Brain pericyte (primary cell): ENCODE data around the gene PTPRN2.
"Not testable (repeated sequence)": the region's sequence is repeated elsewhere in the genome, so short reads cannot be mapped to it uniquely, and the experiment has no call there.

Experiments
- DNase-seq: peaks from one replicate; pipeline ENCODE4 v3.0.0-alpha.2; 2012; ENCODE audit warnings: low read depth, low spot score

The PTPRN2 gene

DNA sequence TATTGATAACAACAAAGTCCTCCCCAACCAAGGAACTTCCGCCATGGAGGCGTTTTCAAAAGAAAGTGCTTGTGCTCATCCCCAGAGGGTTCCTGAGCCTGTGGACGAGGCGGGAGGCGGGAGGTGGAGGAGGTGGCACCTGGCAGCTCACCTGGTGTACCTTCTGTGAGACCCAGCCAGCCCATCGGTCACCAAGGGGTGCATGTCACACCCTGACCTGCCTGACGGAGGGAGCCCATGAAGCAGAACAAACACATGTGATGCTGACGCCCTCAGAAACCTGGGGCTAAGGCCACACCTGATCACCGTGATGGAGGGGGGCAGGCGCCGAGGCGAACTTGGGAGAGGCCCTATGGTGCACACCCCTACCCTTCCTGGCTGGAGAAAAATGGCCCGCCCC lies 792.0 kb downstream of the PTPRN2 start:
- DNase-seq, result no peak

DNA sequence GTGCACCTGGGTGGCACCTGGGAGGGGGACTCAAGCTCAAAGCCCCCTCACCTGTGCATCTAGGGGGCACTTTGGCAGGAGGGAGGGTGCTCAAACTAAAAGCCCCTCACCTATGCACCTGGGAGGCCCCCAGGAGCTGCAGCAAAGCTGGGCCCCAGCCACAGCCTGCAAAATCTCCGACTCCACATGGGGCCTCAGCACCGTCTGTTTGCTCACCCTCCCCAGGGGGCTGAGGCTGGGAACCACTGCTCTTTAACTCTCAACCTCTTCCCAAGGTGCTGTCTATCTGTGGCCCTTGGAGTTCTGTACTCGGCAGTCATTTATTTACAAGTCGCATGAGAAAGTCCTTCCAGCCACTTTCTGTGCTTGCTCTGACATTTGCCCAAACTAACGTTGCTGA lies 792.4 kb downstream of the PTPRN2 start:
- DNase-seq, result no peak

DNA sequence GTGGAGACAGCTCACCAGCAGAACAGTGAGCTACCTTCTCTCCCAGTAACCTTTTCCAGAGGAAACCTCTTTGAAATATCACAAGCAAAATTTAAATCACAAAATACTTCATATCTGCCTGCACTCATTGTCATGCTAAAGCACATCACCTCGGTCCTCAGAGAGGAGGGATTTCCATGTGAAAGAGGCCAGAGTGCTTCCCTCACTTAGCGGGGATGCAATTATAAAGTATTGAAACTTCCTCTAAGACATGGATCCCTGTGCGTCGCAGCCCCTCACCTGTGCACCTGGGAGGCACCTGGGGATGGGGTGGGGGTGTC lies 792.9 kb downstream of the PTPRN2 start:
- DNase-seq, result no peak

DNA sequence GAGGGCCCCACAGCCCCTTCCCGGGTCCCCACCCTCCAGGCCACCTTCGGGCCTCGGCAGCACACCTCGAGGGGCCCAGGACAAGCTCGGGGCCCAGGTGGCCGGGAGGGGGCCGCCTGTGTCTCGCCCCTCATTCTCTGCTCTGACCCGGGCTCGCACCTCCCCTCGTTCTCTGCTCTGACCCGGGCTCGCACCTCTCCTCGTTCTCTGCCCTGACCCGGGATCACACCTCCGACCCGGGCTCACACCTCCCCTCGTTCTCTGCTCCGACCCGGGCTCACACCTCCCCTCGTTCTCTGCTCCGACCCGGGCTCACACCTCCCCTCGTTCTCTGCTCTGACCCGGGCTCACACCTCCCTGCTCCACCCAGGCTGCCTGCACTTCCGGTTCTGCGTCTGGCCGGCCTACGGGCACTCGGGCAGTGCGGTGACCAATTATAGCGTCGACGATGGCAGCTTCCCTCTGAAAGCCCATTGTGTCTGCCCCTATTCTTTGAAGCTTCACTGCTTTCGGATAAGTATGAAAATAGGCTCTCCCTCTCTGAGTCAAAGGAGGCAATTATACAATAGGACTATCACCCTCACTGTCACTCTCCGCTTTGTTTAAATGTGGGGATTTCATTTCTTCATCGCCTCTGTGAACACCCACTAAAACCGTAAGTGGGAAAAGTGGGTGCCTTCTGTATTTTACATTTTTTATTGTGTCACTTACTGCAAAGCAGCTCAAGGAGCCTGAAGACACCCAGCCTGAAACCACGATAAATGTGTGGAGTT lies 793.5 kb downstream of the PTPRN2 start:
- DNase-seq, result no peak

DNA sequence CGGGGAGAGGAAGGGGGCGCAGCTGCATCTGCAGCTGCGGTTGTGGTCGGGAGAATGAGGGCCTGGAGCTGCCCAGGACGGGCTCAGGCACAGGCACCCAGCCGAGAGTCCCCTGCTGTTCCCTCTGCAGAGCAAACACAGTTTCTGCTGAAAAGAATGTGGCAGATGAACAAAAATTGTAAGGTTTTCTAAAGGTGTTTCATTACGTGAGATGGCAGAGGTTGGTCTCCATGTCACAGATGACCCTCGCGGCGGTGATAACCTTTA lies 794.6 kb downstream of the PTPRN2 start:
- DNase-seq, result no peak

DNA sequence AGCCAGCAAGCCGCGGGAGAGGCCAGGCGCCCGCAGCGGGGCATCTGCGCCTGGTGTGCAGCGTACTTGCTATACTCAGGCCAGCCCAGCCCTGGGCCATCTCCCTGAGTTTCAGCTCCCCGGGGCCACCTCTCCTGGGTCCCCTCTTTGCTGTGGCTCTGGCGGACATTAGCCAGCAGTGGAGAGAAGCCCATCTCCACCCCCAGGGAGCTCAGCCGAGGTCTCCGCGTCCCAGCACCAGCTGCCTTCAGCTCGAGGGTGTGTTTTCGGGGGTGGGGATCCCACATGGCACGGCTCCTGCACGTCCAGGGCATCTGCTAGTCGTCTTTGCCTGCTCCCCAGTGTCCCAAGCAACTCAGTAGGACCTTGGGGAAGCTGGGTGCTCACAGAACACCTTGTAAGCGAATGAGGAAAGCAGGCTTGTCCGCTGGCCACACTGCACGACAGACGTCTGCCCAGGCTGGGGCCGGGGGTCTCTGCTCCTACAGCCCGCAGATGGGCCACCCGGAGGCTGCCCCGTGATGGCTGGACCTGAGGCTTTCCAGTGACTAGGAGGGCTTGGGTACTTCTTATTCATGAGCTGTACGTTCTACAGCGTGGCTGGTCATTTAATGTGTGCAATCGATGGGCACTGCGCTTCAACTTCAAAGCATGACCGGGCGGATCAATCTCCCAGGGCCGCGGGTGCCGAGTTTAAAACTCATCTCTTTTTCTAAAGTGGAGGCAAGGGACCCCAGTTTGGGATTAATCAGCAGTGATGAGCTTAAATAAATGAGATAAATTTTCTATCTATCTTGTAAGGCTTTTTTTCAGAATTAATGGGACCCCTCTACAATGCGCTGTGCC lies 795.2 kb downstream of the PTPRN2 start:
- DNase-seq, result no peak

DNA sequence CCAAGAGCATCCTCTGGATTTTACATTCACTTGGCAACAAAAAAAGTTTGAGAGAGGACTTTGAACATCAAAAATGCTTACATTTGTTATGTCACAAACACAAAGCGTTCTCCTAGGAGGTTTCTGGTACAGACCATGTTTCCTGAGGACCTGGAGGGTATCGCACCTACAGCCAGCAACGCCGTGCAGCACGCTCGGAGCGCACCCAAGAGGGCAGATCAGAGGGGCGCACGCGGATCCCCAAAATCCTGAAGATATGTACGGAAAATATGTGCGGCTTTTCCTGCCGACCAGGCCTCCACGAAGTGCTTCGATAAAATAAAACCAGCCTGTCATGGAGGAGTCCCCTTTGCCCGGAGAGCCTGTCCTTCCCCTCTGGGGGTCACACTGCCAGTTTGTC lies 796.0 kb downstream of the PTPRN2 start:
- DNase-seq, result no peak

DNA sequence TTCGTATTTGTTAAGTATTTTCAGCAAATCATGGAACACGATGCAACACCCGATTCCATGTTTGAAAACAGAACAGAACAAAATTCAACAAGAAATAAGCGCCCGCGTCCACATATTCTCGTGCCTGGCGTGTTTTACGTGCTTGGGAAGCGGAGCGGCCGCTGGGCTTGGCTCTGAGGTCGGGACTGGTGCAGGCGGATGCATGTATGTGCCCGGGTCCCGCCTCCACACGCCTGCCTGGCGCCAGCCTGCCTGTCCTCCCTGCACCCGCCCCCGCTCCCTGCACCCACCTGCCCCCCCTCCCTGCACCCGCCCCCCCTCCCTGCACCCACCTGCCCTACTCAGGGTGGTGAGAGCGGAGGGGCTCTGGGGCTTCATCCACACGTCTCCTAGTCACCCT lies 796.4 kb downstream of the PTPRN2 start:
- no peak for DNase-seq

DNA sequence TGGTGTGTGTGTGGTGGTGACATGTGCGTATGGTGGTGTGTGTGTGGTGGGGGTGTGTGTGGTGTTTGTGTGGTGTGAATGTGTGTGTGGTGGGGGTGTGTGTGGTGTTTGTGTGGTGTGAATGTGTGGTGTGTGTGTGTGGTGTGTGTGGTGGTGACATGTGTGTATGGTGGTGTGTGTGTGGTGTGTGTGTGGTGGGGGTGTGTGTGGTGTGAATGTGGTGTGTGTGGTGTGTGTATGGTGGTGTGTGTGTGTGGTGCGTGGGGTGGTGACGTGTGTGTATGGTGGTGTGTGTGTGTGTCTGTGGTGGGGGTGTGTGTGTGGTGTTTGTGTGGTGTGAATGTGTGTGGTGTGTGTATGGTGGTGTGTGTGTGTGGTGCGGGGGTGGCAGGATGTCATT lies 797.7 kb downstream of the PTPRN2 start:
- DNase-seq, result no peak

DNA sequence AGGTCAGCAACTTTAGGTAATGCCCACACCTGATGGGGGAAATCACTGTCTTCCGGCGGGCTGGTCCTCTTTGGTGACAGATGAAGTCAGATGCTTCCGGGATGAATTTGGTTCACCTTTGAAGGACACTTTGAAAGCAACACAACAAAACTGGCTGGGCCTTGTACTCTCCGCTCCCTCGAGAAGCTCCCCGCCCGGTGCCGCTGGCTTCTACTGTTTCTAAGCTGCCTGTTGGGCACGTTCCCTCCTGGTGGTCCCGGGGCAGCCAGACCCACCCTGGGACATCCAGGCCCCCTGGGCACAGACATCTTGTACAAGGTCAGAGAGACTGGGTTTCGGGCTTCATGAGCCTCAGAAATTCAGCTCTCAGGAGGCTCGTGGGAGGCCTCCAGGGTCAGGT lies 798.5 kb downstream of the PTPRN2 start:
- DNase-seq, result no peak

DNA sequence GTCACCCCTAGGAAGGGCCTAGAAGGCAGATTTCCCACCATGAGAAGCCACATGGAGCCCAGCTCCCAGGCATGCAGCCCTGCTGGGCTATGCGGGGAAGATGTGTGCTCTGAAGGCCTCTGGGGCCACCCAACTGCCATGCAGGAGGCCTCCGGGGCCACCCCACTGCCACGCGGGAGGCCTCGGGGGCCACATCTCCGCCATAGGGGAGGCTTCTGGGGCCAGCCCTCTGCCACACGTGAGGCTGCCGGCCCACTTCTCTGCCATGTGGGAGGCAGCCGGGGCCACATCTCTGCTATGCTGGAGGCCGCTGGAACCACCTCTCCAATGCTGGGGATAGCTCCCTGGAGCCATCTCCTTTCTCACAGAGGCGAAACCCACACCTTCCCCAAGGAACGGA lies 799.0 kb downstream of the PTPRN2 start:
- no peak for DNase-seq

DNA sequence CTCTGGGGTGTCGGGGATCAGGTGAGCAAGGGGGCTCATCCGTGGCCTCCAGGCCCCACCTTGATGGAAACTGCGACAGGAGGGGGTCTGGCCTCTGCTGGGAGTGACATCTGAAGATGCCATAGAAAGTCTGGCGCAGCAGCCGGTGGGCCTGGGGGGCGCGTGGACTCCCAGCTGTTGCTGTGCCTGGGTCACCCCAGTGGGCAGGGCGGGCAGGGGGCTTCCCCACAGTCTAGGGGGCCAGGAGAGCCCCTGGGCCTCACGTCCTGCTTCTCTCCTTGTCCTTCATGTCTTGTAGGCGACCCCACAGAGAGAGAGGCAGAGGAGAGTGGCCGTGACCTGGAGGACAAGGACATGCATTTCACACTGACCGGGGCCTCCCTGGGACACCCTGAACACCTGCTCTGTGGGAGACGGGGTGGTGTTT lies 800.3 kb downstream of the PTPRN2 start:
- no peak for DNase-seq

DNA sequence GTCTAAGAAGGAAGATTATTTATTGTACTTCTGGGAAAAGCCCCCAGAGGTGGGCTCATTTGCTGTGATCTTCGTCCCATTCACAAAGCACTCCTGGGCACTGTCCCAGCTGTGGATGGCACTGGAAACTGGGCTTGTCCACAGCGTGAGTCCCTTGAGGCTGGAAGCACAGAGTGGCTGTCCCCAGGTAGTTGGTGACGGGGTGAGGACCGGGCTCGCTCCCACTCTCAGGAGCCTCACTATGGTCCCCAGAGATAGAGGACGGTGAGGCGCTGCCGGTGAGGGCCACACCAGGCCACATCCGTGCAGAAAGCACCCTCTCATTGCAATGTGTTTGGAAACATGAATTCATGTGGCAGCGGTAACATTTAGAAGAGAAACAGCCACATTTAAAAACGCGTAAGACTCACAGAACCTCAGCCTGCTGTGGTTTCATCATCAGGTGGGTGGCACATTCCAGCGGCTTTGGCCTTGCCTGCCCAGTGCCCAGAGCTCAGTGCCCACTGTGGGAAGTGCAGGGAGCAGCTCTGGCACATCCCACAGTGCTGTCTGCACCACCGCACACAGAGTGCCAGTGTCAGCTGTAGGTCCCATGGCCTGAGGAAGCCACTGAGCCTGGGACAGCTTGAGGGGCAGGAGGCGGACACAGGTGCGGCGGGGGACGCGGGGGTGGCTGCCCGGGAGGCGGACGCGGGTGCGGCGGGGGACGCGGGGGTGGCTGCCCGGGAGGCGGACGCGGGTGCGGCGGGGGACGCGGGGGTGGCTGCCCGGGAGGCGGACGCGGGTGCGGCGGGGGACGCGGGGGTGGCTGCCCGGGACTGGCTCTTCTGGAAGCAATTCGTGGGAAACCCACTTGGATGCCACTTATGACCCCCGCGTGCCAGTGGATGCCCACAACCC lies 801.0 kb downstream of the PTPRN2 start:
- DNase-seq, result no peak

DNA sequence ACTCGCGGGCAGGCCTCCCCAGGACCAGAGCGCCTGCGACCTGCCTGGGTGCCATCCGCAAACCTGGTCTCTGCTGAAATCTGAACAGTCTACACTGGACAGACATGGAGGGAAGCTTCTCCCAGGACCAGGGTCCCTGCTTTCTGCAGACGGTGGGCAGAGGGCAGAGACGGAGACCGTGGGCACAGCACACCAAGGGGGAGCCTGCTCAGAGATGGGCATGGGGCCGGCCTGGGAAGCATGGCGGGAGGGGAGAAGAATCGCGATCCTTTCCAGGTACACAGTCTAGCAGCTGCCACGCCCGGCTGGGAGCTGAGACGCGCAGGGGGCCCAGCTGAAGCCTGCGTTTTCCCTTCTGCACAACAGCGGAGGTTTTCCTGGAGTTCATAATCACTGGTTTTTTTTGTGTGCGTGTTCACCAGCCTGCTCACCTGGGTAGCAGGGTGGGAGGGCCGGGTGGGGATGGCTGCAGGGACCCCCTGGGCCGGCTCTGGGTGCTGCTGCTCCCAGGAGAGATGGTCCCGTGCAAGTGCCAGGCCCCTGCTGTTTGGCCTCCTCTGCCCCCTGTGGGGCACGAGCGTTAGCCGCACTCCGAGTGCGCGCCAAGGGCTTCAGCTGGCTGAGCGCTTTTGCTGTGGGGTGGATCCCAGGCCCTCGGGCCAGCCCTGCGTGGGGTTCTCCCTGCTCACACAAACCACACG lies 802.0 kb downstream of the PTPRN2 start:
- DNase-seq, result no peak

DNA sequence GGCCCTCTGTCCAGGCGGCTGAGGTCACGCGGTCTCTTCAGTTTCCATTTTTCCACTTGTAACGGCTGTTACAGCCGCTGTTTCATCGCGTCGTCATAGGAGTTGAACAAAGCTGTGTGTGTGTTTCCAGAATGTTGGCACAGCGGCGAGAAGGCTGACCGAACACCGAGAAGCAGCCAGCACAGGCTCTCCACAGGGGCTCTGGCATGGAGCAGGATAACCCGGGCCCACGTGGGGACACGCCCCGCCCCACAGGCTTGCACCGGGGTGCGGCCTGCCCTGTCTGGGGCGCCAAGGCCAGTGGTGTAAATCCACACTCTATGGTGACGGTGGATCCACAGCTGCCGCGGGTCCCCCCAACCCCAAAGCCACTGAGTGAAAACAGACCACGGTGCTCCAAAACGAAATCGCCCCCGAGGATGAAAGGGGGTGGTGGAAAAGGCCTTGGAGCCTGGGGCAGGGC lies 802.6 kb downstream of the PTPRN2 start:
- DNase-seq, result no peak

DNA sequence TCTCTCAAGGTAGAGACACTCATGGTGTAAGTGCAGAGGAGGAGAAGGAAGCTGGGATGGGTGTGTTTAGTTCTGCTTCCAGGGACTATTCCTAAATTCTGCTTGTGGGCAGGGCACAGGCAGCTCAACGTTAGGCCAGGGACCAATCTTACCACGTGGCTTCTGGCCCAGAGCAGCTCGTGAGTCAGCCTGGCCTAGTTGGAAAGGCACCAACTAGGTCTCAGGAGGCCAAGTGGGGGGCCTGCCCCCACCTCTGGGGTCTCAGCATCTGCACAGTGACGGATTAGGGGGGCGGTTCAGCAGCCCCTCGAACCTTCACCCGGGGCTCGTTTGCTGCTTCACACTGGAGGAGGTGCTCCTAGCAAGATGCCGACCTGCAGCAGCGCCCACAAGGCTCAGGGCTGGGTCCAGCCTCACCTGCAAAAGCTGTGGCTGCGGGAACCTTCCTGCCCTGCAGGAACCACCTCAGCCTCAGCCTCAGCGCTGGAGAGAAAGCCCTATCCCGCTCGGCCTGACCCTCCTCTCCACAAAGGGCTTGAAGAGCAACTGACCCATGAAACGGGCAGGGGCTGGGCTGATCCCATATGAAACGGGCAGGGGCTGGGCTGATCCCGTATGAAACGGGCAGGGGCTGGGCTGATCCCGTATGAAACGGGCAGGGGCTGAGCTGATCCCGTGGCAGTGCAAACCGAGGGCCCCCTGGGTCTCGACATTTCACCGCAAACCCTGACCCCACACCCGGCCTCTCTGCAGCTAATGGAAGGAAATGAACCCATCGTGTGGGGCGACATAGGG lies 803.4 kb downstream of the PTPRN2 start:
- DNase-seq, result no peak

DNA sequence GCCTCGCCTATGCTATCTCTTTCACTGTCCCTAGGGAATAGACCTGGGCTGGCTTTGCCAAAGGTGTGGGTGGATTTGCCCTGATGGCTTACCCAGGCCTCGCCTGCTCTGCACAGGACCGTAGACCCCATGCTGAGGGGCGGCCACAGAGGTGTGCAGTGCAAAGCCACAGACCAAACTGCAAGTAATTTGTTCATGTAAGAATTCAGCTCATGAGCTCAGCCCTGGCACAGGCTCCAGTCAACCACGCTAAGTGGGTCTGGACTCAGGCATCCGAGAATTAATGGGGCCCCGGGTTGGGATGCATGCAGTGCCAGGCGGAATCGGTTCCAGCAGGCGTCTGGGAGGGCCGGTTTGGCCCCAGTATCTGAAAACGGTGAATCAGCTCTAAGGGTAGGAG lies 805.6 kb downstream of the PTPRN2 start:
- DNase-seq, result no peak

DNA sequence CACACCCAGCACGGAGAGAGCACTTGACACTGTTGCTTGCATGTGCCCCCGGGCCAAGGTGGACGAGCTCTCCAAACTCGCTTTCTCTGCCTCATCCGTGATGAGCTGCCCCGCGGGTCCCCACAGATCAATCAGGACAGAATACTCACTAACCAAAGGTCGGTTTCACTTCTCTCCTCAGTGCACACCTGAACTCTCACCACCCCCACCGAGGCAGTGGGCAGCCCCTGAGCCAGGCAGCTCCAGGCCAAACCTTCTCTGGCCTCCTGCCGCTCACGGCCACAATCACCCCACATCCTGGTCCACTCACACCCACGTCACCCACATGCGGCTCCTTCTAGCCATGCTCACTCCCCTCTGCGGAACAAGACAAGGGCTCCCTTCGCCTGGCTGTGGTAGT lies 806.9 kb downstream of the PTPRN2 start:
- no peak for DNase-seq

DNA sequence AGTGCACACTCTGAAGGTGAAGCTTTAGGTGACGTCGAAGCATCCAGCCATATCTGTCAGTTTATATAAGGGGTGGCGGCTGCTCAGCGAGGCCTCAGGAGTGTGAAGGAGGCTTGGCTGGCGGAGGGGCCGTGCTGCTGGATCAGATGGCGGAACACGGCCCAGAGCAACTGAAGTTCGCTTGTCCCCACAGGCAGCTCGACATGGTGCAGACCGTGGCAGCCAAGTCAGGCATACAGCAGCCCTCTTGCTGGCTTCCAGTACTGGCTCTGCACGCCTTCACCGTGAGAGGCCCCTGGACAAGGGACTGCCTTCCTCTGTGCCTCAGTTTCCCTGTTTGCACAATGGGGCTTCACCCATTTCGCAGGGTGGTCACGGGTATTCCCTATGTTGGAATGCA lies 807.3 kb downstream of the PTPRN2 start:
- DNase-seq, result no peak

DNA sequence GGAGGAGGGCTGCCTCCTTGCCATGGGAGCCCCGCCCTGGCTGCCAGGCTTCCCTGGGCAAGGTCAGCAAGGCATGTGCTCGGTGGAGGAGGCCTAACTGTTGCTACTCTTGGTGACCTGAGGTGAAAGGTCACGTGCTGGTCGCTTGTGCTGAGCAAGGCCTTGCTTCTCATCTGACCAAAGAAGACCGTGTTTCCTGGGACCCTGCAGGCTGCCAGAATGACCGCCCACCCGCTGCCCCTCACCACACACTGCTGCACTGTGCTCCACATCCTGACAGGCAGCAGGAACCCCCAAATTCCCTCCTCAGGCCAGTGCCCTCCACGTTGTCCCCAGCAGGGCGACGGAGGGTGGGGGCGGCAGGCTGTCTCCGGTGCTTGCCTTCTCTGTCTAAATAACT lies 808.4 kb downstream of the PTPRN2 start:
- DNase-seq, result no peak

DNA sequence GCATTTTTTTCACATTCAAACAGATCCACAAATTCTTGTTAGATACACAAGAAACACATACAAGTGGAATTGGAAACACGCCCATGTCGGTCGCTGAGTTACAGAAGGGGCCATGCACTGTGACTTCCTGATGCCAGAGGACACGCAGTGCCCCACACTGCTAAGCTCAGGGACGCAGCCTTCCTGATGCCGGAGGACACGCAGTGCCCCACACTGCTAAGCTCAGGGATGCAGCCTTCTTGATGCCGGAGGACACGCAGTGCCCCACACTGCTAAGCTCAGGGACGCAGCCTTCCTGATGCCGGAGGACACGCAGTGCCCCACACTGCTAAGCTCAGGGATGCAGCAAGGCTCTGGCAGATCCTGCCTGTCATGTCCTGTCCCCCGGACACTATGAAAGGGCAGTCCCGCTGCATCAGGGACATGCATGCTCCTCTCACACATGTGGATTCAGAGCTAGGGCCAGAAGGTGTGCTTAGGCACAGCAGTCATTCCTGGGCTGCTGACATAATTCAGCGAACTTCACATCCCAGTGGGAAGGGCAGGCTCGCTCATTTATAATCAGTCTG lies 810.3 kb downstream of the PTPRN2 start:
- DNase-seq, result not testable (repeated sequence)
